NCI-H2196 (cell line): ENCODE data around the gene ACY1.

ENCODE experiments used
- DNase-seq: peaks from one replicate; lab custom pipeline; 2025; ENCODE audit not compliant: unreplicated experiment; lab: John Stamatoyannopoulos, UW

ACY1 gene

GRCh38 chr3:51945926-51946705 lies 37.2 kb upstream of the ACY1 start:
- DNase-seq = no peak

DNA sequence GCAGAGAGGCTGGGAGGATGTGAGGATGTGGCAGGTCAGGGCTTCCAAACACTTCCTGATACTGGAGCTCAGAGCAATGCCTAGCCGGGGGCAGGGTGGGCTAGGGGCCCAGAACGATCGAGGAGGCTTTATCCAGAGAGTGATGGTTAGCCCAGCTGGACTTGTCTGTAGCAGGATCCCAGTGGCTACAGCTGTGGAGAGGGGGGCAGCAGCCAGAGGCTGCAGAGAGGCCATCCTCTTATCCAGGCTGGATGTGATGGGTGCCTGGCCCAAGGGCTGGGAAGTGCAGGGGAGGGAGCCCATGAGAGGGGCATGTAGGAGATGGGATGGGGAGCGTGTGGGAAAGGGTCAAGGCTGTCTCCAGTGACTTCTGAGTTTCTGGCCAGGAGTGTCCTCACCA lies 36.5 kb upstream of the ACY1 start:
- no peak for DNase-seq

DNA sequence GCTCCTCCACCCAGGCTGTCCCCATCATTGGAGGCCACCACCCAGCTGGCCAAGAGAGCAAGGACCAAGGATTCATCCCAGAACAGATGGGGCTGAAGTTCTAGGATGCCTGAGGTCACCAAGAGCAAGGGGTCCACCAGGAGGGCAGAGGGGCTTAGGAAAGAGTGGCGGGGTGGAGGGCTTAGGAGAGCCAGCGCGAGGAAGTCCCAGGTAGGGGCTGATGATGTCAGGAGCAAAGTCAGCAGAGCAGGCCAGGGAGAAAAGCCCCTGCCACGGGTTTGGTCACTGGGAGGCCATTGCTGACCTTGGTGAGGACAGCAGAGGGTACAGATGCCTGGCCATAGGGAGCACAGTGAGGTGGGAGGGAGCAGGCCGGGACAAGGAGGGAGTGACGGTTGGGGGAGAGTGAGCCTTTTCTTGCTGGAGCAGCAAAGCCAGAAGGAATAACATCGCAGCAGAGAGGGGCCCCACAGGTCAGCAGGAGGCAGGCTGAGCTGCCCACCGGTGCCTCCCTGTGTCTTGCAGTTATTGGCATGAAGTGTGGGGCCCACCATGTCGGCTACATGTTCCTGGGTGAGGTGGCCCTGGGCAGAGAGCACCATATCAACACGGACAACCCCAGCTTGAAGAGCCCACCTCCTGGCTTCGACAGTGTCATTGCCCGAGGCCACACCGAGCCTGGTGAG lies 36.0 kb upstream of the ACY1 start:
- no peak for DNase-seq

DNA sequence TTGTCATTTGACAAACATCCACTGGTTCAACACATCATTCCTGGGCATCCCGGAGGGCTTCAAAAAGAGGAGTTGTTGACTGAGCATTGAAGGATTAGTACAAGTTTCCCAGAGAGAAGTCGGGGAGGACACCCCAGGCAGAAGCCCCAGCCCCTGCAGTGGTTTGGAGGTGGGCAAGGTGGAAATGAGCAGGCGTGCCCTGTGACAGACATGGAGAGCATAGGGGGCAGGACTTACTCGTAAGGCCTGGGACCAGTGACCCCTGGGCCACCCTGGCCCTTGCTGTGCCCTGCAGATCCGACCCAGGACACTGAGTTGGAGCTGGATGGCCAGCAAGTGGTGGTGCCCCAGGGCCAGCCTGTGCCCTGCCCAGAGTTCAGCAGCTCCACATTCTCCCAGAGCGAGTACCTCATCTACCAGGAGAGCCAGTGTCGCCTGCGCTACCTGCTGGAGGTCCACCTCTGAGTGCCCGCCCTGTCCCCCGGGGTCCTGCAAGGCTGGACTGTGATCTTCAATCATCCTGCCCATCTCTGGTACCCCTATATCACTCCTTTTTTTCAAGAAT lies 35.2 kb upstream of the ACY1 start:
- no peak for DNase-seq

- no peak for DNase-seq
Measured at GRCh38 chr3:51949121-51949520, 34.2 kb upstream of the ACY1 start.

- DNase-seq = no peak
Measured at GRCh38 chr3:51950899-51951298, 32.4 kb upstream of the ACY1 start.

- DNase-seq = no peak
Measured at GRCh38 chr3:51953445-51953844, 29.9 kb upstream of the ACY1 start.

DNA sequence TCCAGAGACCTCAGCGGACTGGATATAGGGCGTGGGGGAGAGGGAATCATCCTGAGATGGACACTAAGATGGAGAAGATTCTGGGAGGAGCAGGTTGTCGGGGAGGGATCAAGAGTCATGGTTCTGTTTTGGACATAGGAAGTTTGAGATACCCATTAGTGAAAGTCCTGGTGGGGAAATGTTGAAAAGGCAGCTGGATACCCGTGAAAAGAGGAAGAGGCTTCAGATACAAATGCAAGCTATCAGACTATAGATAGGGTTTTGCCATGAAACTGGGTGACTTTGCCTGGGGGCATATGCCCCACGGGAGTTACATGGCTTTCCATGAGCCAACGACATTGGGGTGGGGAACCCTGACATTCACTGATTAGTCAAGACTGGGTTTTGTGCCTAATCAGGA lies 29.2 kb upstream of the ACY1 start:
- DNase-seq = no peak

DNA sequence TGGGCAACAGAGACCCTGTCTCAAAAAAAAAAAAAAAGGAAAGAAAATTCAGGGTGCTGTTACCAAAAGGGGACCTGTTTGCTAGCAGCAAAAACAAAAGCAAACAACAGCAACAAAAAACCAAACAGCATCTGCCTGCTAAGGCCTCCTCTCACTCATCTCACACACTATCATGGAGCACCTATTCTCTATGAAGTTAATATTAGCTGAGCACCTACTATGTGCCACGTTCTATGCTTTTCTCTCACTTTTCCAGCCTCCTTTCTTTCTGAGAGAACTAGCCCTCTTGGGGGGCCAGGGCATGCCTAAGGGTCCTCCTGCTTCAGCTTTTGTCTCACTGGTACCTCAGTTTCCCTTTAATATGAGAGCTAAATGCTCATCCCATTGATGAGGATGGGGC lies 28.6 kb upstream of the ACY1 start:
- no peak for DNase-seq

GRCh38 chr3:51955175-51955892 lies 28.0 kb upstream of the ACY1 start, which contains the start of gene GPR62:
TSS of gene GPR62 (plus strand) at chr3:51955381. CDS start at chr3:51955653, 272 bp downstream.
- no peak for DNase-seq

DNA sequence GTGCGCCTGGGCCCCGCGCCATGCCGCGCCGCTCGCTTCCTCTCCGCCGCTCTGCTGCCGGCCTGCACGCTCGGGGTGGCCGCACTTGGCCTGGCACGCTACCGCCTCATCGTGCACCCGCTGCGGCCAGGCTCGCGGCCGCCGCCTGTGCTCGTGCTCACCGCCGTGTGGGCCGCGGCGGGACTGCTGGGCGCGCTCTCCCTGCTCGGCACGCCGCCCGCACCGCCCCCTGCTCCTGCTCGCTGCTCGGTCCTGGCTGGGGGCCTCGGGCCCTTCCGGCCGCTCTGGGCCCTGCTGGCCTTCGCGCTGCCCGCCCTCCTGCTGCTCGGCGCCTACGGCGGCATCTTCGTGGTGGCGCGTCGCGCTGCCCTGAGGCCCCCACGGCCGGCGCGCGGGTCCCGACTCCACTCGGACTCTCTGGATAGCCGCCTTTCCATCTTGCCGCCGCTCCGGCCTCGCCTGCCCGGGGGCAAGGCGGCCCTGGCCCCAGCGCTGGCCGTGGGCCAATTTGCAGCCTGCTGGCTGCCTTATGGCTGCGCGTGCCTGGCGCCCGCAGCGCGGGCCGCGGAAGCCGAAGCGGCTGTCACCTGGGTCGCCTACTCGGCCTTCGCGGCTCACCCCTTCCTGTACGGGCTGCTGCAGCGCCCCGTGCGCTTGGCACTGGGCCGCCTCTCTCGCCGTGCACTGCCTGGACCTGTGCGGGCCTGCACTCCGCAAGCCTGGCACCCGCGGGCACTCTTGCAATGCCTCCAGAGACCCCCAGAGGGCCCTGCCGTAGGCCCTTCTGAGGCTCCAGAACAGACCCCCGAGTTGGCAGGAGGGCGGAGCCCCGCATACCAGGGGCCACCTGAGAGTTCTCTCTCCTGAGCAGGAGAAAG lies 27.2 kb upstream of the ACY1 start:
- no peak for DNase-seq

DNA sequence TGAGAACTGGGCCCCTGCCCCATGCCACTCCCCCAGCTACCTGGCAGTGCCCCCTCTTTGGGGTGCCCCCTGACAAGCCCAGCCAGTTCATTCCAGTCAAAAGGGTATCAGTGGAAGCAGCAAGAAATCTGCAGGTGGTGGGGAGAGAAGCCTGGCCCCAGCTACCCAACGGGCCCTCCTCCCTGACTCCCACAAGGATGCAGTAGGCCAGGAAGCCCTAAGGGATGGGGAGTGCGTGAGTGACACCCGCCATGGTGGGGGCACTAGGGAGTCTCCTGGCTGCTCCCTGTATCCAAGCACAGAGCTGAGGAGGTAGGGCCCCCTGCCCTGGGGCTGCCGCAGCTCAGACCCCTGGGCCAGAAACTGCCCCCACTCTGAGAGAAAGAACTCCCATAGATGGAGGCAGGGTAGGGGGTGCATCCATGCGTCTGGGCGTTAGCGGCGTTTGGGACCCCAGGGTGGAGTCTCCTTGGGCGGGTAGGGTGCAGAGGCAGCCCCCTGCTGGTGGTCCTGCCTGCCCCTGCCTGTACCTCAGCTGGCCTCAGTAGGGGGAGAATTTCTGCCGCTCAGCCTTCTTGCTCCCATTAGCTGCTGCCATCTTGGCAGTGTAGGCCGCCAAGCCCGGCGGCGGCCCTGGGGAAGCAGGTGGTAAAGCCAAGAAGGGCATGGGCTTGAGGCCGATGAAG lies 25.7 kb upstream of the ACY1 start:
- DNase-seq = no peak

DNA sequence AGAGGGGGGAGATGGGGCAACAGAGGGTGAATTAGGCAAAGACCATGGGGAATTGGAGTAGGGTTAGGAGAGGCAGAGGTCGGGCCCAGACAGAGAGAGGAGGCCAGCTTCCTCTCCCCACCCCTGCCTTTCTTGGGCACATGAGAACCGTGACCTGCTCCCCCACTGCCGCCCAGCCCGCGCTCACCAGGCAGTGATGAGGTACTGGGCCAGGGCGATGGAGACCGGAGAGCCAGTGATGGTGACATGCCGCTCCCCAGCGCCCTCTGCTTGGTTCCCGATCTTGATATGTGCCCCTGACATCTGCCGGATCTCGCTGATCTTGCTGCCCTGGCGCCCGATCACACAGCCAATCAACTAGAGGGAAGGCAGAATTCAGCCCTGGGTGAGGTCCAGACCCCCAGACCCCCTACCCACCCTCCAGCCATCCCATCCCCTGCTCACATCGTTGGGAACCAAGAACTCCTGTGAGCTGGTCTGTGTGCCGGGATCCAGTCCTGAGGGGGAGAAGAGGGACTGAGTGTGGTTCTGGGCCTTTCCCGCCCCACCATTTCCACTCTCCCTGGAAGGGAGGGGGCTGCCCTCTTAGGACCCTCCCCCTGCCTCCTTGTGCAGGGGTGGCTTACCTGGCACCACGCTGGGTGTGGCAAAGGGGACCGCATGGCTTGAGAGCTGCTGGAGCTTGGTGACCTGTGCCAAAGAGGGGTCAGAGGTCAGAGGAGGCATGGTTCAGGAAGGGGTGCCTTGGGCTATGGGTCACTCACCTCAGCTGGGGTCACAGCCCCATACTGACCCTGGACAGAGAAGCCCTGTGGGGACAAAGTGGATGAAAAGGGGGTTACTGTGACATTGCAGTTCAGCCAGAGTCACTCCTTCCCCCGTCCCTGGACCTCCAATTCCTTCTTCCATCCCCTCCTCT lies 24.5 kb upstream of the ACY1 start:
- DNase-seq = no peak

DNA sequence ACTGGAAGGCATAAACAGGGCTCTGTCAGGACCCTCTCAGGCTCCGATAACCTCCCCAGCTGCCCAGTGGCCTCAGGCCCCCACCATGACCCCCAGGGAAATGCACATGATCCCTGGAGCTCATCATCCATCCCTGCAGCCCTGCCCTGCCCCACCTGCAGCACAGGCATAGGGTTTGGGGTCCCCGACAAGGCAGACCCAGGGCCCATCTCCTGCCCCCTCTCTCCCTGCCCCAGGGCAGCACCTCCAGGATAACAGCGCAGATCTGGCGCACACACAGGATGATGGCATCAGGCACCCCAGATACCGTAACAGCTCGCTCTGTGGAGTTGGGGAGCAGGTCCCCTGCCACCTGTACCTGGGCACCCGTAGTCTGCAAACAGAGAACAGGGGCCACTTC lies 23.7 kb upstream of the ACY1 start:
- DNase-seq = no peak

- no peak for DNase-seq
Measured at GRCh38 chr3:51960386-51960785, 22.9 kb upstream of the ACY1 start.

GRCh38 chr3:51961011-51961410 lies 22.3 kb upstream of the ACY1 start:
- DNase-seq = no peak

DNA sequence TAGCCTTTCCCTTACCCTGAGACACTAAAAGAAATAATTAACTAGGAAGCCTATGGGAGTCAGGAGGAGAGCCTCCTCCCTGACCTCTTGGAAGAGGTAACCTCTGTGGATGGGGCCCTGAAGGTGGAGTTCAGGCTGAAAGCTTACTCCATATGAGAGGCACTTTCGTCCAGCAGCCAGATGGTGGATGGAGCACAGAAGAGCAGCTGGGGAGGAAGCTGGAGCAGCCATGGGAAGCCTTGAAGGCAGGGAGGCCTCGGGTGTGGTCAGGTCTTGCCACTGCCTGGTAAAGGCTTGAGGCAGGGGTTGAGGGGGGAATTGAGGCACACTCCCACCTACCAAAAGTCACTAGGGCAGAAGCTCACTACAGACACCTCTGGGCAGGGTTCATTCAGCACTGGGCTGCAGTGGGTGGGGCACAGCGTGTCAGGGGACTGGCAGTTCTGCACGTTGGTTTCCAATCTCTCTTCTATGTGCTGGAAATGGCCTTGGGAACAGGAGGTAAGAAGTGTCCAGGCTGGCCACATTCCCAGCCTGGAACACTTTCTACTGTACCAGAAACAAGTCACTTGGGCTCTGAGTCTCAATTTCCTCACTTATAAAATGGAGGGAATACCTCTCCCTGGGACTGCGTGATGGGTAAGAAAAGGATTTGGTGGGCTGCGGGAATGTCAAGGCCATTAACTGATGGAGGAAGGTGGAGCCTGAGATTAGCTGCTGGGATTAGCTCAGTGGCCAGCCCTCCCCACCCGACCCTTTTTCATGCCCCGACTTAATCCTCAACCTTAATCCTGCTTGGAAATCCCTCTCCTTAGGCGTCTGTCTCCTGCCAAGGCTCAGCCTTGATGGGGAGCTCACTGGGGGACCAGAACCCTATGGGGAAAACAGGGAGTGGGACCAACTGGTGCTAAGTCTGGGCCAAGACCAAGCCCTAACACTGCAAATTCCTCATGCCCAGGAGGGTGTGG lies 21.4 kb upstream of the ACY1 start:
- DNase-seq = no peak
